Measurements from ENCODE around the gene SIRT2.

- no peak for TF ChIP-seq ARNT (IDR thresholded peaks at IDR 0.05)
- no peak for TF ChIP-seq FOXK2 (IDR thresholded peaks at IDR 0.05)
- TF ChIP-seq TARDBP (IDR thresholded peaks at IDR 0.05), result no peak
- TF ChIP-seq, protein P1, sequence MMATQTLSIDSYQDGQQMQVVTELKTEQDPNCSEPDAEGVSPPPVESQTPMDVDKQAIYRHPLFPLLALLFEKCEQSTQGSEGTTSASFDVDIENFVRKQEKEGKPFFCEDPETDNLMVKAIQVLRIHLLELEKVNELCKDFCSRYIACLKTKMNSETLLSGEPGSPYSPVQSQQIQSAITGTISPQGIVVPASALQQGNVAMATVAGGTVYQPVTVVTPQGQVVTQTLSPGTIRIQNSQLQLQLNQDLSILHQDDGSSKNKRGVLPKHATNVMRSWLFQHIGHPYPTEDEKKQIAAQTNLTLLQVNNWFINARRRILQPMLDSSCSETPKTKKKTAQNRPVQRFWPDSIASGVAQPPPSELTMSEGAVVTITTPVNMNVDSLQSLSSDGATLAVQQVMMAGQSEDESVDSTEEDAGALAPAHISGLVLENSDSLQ (IDR thresholded peaks at IDR 0.05), result no peak
- no peak for TF ChIP-seq FOXA1 (IDR thresholded peaks at IDR 0.05)
- no peak for TF ChIP-seq SP1 (IDR thresholded peaks at IDR 0.05)
- no peak for TF ChIP-seq FOXM1 (IDR thresholded peaks at IDR 0.05; ENCODE audit: borderline replicate concordance)
- TF ChIP-seq ELF4 (IDR thresholded peaks at IDR 0.05), result no peak
- no peak for TF ChIP-seq SUZ12 (IDR thresholded peaks at IDR 0.05)
- TF ChIP-seq NFRKB (IDR thresholded peaks at IDR 0.05), result no peak
- no peak for TF ChIP-seq ZNF384 (IDR thresholded peaks at IDR 0.05)
- TF ChIP-seq BHLHE40 (IDR thresholded peaks at IDR 0.05; ENCODE audit: borderline replicate concordance), result no peak
Measured at GRCh38 chr19:38941979-38942378, 42.6 kb upstream of the SIRT2 start.

Data from HEK293T (cell line).